ENCODE data around the gene SHLD3. TPM values are rescaled to one million over a fixed set of nuclear protein-coding genes. Genes with fewer than 3 reads are reported as not detected.
"Not testable (repeated sequence)": the region's sequence is repeated elsewhere in the genome, so short reads cannot be mapped to it uniquely, and the experiment has no call there.

SHLD3 gene, protein sequence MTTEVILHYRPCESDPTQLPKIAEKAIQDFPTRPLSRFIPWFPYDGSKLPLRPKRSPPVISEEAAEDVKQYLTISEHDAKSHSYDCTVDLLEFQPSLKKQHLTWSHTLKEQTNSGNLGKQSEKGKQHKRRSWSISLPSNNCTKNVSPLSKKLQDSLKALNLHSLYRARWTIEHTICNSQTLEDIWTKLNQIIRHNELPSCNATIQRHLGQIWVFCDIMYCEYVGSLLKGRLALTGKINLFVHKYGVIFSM
- total RNA-seq (2022) (3.0 and 3.7 TPM in 2 replicates), Bru-seq, nascent RNA (percentile 94 among the genes with signal in this experiment), BruChase-seq, experiment 1, labeled RNA remaining after a 6-hour chase (percentile 69 among the genes with signal in this experiment), BruChase-seq, experiment 2, labeled RNA remaining after a 2-hour chase (percentile 97 among the genes with signal in this experiment)
- long read RNA-seq, transcript SHLD3-201 (2 exons, 1,766 nt) = major isoform, 5 of 6 reads
- long read RNA-seq, partial matches to known transcripts = 0 of 6 reads
- long read RNA-seq, other reads (novel, unspliced or antisense) = 1 of 6 reads

GRCh38 chr5:65624571-65625555, at the start of gene SHLD3, which contains the start of gene TRAPPC13:
Gene SHLD3 (plus strand): TSS chr5:65625027. CDS start chr5:65629588, 4,561 bp downstream.
Gene TRAPPC13 (plus strand): TSS chr5:65625027. CDS start chr5:65625061, 34 bp downstream.
- H3K27ac Mint-ChIP-seq (ENCODE audit: low read depth, unreplicated experiment) = peak within 1 kb of the TSS; percentile 97
- H3K4me3 Mint-ChIP-seq (ENCODE audit: unreplicated experiment) = peak within 1 kb of the TSS; percentile 85
- peak; percentile 89 for DNase-seq (ENCODE audit: unreplicated experiment)
- H3K9me3 Mint-ChIP-seq (ENCODE audit: unreplicated experiment) = no peaks in the 10 kb centered on the region
- H3K27me3 Mint-ChIP-seq (ENCODE audit: insufficient read depth, unreplicated experiment) = no peaks in the 10 kb centered on the region
- H3K36me3 Mint-ChIP-seq (ENCODE audit: insufficient read depth, unreplicated experiment) = peaks cover 17% of the 10 kb centered on the region
- H3K4me1 Mint-ChIP-seq (ENCODE audit: insufficient read depth, unreplicated experiment) = peaks cover 7% of the 10 kb centered on the region
- BruUV-seq (replicated peaks) = TSS peak; percentile 75
- TF ChIP-seq CTCF (IDR thresholded peaks at IDR 0.05; ENCODE audit: unreplicated experiment) = no peak
- intact Hi-C loops (cut with micrococcal nuclease) = loop anchor here (2.0 kb wide), 1 partner anchor 520 kb away; the partner anchor contains the start of gene SREK1
- POLR2A ChIA-PET = interaction anchor here (0.6 to 3.8 kb wide), 26 partner anchors 9 to 1204 kb away, joined by 3 to 38 read pairs (median 4); partner anchors contain the start of genes CENPK, ERBIN, NLN and PPWD1
- CTCF ChIA-PET = interaction anchor here (1.0 to 1.2 kb wide), 2 partner anchors 13 to 61 kb away, joined by 3 to 4 read pairs; no protein-coding TSS in a partner anchor

DNA sequence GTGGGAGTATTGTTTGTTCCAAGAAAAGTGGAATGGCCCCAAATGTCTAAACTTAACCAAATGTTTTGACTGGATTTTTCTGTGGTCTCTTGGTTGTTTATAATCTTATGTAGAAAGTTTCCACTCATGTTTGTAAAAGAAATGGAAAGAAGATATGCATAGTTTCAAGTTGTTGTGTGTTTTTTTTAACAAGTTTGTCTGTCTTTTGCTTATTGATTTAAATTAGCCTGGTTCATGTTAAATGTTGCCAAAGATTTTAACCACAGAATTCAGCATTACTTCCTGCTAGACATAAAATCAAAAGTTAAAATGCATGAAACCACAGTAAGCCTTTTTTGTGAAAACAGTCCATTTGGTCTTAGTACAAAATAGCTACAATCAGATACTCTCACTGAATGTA, 47.7 kb upstream of the SHLD3 start:
- ChIA-PET POLR2A (interaction anchor here (0.9 kb wide), 1 partner anchor 14 kb away, joined by 3 read pairs; the partner anchor contains the start of genes CENPK and PPWD1), CTCF (no interaction called here)
- no peak for TF ChIP-seq CTCF (IDR thresholded peaks at IDR 0.05; ENCODE audit: unreplicated experiment)
- Mint-ChIP-seq H3K9me3 (ENCODE audit: unreplicated experiment) (no peaks in the 10 kb centered on the region), H3K36me3 (ENCODE audit: insufficient read depth, unreplicated experiment) (peaks cover 53% of the 10 kb centered on the region), H3K27ac (ENCODE audit: low read depth, unreplicated experiment) (no peak overlapping the region), H3K27me3 (ENCODE audit: insufficient read depth, unreplicated experiment) (no peaks in the 10 kb centered on the region), H3K4me1 (ENCODE audit: insufficient read depth, unreplicated experiment) (no peaks in the 10 kb centered on the region), H3K4me3 (ENCODE audit: unreplicated experiment) (no peak overlapping the region)
- no TSS peak for BruUV-seq (replicated peaks)
- intact Hi-C loops (cut with micrococcal nuclease) = no loop called here
- no peak for DNase-seq (ENCODE audit: unreplicated experiment)

DNA sequence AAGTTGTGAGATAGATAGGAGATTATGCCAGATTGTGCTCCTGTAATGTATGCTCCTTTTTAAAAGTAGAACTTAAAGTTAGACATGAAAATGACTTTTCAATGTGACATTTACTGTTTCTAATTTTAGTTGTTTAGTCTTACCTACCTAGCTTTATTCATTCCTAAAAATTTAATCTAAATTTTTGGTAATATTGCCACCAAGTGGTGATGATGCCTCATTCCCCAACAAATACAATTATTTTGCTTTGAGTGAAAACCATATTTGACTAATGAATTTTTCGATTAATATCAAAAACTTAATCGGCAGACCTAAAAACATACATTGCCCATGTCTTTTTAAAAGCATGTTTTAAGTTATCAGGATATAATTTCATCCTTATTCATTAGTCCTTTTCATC, 36.1 kb upstream of the SHLD3 start:
- H3K4me1 Mint-ChIP-seq (ENCODE audit: insufficient read depth, unreplicated experiment) = no peaks in the 10 kb centered on the region
- H3K27ac Mint-ChIP-seq (ENCODE audit: low read depth, unreplicated experiment) = no peak overlapping the region
- no peaks in the 10 kb centered on the region for H3K9me3 Mint-ChIP-seq (ENCODE audit: unreplicated experiment)
- no peaks in the 10 kb centered on the region for H3K27me3 Mint-ChIP-seq (ENCODE audit: insufficient read depth, unreplicated experiment)
- no peak for TF ChIP-seq CTCF (IDR thresholded peaks at IDR 0.05; ENCODE audit: unreplicated experiment)
- ChIA-PET POLR2A (interaction anchor here (1.1 kb wide), 1 partner anchor 25 kb away, joined by 3 read pairs; the partner anchor contains the start of genes CENPK and PPWD1), CTCF (no interaction called here)
- DNase-seq (ENCODE audit: unreplicated experiment) = no peak
- no peak overlapping the region for H3K4me3 Mint-ChIP-seq (ENCODE audit: unreplicated experiment)
- no TSS peak for BruUV-seq (replicated peaks)
- intact Hi-C loops (cut with micrococcal nuclease) = no loop called here
- peaks cover 53% of the 10 kb centered on the region for H3K36me3 Mint-ChIP-seq (ENCODE audit: insufficient read depth, unreplicated experiment)

GRCh38 chr5:65601761-65602160, 23.1 kb upstream of the SHLD3 start:
- H3K27me3 Mint-ChIP-seq (ENCODE audit: insufficient read depth, unreplicated experiment); H3K4me3 Mint-ChIP-seq (ENCODE audit: unreplicated experiment); DNase-seq (ENCODE audit: unreplicated experiment); intact Hi-C loops (cut with micrococcal nuclease); H3K4me1 Mint-ChIP-seq (ENCODE audit: insufficient read depth, unreplicated experiment); POLR2A ChIA-PET; BruUV-seq (replicated peaks); H3K27ac Mint-ChIP-seq (ENCODE audit: low read depth, unreplicated experiment); CTCF ChIA-PET: not testable (repeated sequence)
- Mint-ChIP-seq H3K36me3 (ENCODE audit: insufficient read depth, unreplicated experiment) (peaks cover 93% of the 10 kb centered on the region), H3K9me3 (ENCODE audit: unreplicated experiment) (peaks cover 28% of the 10 kb centered on the region)
